Left kidney (tissue), 2 donors: ENCODE data around the gene TSHR. TPM values are rescaled to one million over a fixed set of nuclear protein-coding genes. Genes with fewer than 3 reads are reported as not detected.
"Not testable (repeated sequence)": the region's sequence is repeated elsewhere in the genome, so short reads cannot be mapped to it uniquely, and the experiment has no call there.

Experiments
- DNase-seq: peaks from one replicate; pipeline ENCODE4 v3.0.0-alpha.2; 2013
- polyA plus RNA-seq: library from polyadenylated mRNA; unstranded; fragments of 120-200 nt; gene quantifications from one replicate; pipeline ENCODE4 v1.2.1, GENCODE V29; 2013; ENCODE audit not compliant: insufficient read length

The TSHR gene
- polyA plus RNA-seq, 1 donor = 0.88 TPM

- no peak for DNase-seq
These were observed 3.9 kb upstream of the TSHR start for GRCh38 chr14:80951491-80951890.

GRCh38 chr14:80953211-80953610 is 2.2 kb upstream of the TSHR start:
- not testable (repeated sequence) for DNase-seq

GRCh38 chr14:80954687-80955299 is 628 bp upstream of the TSHR start:
- DNase-seq = peak; percentile 79

- DNase-seq = no peak
These were observed 681 bp downstream of the TSHR start for GRCh38 chr14:80956102-80956501.

GRCh38 chr14:80956922-80957321 is 1.5 kb downstream of the TSHR start:
- DNase-seq = no peak

GRCh38 chr14:80957613-80958012 is 2.2 kb downstream of the TSHR start:
- no peak for DNase-seq

GRCh38 chr14:80958226-80958625 is 2.8 kb downstream of the TSHR start:
- DNase-seq = no peak

- DNase-seq = no peak
These were observed 3.5 kb downstream of the TSHR start for GRCh38 chr14:80958939-80959338.

- no peak for DNase-seq
These were observed 4.1 kb downstream of the TSHR start for GRCh38 chr14:80959496-80959895.

- DNase-seq = no peak
These were observed 9.6 kb downstream of the TSHR start for GRCh38 chr14:80965037-80965436.

GRCh38 chr14:80973931-80974641 is 18.7 kb downstream of the TSHR start:
- DNase-seq = peak; percentile 13

- DNase-seq = no peak
These were observed 19.3 kb downstream of the TSHR start for GRCh38 chr14:80974679-80975078.

- no peak for DNase-seq
These were observed 21.8 kb downstream of the TSHR start for GRCh38 chr14:80977221-80977620.

GRCh38 chr14:80978403-80978802 is 23.0 kb downstream of the TSHR start:
- no peak for DNase-seq

GRCh38 chr14:80979951-80980350 is 24.5 kb downstream of the TSHR start:
- no peak for DNase-seq

GRCh38 chr14:80981156-80981555 is 25.7 kb downstream of the TSHR start:
- DNase-seq = no peak

- no peak for DNase-seq
These were observed 26.3 kb downstream of the TSHR start for GRCh38 chr14:80981673-80982072.

- DNase-seq = no peak
These were observed 27.3 kb downstream of the TSHR start for GRCh38 chr14:80982711-80983110.

GRCh38 chr14:80987235-80988032 is 32.0 kb downstream of the TSHR start:
- peak; percentile 59 for DNase-seq

- DNase-seq = no peak
These were observed 32.8 kb downstream of the TSHR start for GRCh38 chr14:80988192-80988591.

GRCh38 chr14:80988735-80989429 is 33.5 kb downstream of the TSHR start:
- no peak for DNase-seq

- no peak for DNase-seq
These were observed 37.2 kb downstream of the TSHR start for GRCh38 chr14:80992580-80992979.
